B cell (primary cell): Measurements from ENCODE around the gene FBXL4.
A peak's percentile ranks its signal among the peaks of the same experiment; 100 is the strongest.

Experiments
- CTCF ChIP-seq: fragments of 200-600 bp; IDR thresholded peaks from one replicate; pipeline ENCODE4 v1.8.0; 2022; ENCODE audit warnings: antibody characterized with exemption, mild to moderate bottlenecking
- EZH2 ChIP-seq: IDR thresholded peaks from 2 replicates; pipeline ENCODE4 v1.6.1; 2012; ENCODE audit warnings: borderline replicate concordance, low read depth, mild to moderate bottlenecking, moderate library complexity, low read length; ENCODE audit not compliant: insufficient read depth, poor library complexity, severe bottlenecking

GRCh38 chr6:98833057-98833306 is 114.8 kb downstream of the FBXL4 start:
- TF ChIP-seq EZH2 (peak; percentile 42), CTCF (no peak)
